Activated CD4-positive, alpha-beta T cell treated with anti-CD3 and anti-CD28 coated beads, Interleukin-2, amount 50 U/mL, for 16 hours (primary cell): ENCODE measurements around the gene KAZN.

Experiments used
- DNase-seq: peaks from one replicate; pipeline ENCODE4 v3.0.0-alpha.2; 2020

Gene KAZN

GRCh38 chr1:14590411-14591180 lies 7.9 kb upstream of the KAZN start:
- no peak for DNase-seq

- DNase-seq = no peak
These were observed 6.9 kb upstream of the KAZN start for GRCh38 chr1:14591600-14591999.

GRCh38 chr1:14592004-14592631 lies 6.4 kb upstream of the KAZN start:
- DNase-seq = no peak

DNA sequence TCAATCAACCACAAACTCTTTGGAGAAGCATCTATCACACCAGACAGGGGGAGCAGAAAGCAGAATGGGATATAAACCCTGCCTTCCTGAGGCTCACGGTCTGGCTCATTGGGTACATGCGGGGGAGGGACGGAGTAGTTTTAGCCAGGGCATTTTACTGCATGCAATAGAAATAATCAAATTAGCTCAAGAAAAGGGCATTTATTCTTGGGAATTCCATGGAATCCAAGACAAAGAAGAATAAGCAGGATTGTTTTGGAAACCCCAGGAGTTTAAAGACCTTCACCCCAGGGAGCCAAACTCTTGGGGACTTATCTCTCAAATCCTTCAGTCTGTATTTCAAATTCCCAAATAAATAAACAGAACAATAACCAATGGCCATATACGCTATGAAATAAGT lies 5.2 kb upstream of the KAZN start:
- DNase-seq = no peak

DNA sequence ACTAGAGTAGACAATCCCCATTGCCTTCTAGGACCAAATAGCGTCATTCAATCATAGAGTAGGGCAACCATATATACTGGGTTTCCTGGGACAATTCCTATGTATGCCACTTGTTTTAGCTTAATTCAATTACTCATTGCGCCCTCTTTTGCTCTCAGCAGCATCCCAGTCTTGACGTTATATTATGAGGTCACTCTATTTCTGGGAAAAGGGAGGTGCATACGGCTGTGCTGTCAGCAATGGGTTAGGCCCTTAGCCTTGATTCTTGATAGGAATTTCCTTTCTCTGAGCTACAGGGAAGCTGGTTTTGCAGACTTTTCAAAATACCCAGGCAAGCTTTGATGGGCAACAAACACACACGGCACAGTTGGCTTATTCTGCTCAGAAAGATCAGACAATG lies 4.4 kb upstream of the KAZN start:
- no peak for DNase-seq

- DNase-seq = no peak
These were observed 1.9 kb upstream of the KAZN start for GRCh38 chr1:14596591-14596990.

DNA sequence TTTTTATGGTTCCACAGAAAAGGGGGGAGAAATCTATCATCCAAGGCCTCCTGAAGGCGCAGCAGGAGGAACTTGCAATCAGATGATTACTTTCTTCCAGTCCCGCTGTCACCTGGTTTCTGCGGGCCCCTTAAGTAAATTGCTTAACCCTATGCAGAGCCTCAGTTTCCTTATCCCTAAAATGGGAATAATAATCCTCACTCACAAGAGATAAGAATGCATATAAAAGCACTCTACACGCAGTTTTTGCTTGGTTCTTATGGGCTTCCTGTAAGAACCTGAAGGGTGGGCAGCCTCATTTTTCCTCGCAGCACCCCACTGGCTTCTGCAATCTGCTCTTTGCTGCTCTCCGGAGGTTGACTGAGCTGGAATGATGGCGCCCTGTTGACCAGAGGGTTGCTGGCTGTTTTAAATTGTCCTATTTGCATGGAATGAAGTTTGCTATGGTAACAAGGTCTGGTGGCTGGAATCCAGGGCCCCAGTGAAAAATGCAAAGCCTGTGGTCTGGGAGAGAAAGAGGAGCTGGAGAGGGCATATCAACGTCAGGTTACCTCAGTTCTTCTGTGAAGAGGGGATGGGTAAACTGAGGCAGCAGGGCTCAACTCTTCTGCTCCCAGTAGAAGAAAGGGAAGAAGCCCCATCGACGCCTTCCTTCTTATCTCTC lies 1.0 kb upstream of the KAZN start:
- no peak for DNase-seq

- DNase-seq = no peak
These were observed 433 bp upstream of the KAZN start for GRCh38 chr1:14598007-14598497.

DNA sequence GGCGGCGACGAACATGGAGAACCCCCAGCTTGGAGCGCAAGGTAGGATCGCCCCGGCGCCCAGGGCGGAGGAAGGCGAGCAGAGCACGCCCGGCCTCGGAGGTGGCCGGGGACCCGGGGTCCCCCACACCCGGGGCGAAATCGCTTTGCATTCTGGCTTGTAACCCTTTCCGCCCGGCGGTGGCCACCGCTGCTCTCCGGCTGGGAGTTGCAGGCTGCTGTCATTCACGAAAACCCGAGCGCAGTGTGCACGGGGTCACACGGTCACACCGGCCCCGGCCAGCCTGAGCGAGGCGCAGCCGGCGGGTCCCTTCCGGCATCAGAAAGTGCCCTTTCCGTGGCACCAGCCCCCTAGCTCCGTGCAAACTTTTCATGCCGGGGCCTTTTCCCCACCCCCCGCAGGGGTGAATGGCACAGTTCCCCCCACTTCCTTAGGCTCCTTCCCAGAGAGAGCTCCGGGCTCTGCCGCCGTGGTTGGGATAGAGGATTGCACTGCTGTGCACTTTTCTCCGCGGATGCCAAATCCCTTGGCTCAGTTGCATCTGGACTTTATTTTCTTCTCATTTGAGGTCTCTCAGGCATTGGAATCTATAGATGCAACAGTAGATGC lies 802 bp downstream of the KAZN start:
- no peak for DNase-seq

DNA sequence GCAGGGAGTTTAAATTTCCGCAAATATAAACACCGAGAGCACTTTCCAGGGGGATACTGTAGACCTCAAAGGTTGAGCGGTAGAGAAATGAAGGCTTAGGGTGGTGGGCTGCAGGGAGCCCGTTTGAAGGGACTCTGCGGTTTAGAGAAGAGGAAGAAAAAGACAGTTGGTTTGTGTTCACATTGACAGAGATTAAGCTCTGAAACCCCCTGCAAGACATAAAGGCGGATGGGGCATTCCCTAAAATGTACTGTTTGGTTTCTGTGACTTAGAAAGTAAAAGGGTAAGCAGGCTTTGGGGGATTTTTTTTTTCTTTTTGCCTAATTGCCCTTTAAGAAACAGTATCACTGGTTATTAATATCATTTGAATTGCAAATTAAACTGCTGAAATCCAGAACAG lies 1.3 kb downstream of the KAZN start:
- no peak for DNase-seq

DNA sequence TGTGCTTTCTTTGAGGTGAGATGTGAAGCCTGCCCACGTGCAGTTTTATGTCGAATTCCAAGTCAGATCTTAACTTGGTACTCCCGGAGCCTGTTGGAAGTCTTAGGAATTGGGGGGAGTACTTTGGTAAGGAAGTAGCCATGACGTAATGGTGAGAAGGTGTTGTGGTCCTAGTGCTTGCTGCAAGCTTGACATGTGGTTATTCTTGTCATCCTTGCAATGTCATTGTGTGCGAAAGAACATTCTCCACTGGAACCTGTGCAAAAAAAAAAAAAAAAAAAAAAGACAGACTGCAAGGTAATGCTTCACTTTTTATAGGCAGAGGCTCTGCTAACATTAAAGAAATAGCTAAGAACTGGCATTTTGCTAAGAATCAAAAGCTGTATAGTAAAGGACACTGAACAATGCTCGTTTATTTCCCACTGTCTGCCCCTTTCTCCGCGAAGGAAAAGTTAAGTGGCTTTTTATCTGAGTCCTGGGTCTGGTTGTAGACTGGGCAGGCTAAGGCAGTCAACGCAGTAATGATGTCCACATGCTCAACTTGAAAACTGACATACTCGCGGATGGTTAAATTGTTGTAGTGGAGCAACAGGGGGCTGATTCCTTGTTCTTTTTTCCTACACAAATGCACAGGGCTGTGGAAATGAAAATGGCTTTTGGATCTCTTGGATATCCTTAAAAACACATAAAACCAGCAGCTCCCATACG lies 2.1 kb downstream of the KAZN start:
- DNase-seq = no peak

GRCh38 chr1:14602136-14602535 lies 3.7 kb downstream of the KAZN start:
- DNase-seq = no peak

DNA sequence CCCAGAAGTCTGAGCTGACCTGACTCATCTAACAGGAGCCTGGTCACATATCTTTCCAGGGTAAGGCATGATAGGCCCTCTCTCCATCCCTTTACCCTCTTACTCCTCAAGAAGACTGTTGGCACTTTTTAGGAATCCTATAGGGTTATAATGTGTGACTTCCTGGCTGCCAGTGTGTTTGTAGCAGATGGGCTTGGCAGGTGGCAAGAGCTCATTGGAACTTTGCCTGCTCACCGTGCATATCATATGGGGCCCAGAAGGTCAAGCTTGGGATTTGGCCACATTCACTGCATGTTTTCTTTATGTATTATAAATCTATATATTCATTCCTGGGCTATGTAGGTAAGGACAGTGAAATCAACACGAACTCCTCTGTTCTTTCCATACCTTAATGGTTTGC lies 5.2 kb downstream of the KAZN start:
- no peak for DNase-seq

GRCh38 chr1:14604414-14604813 lies 5.9 kb downstream of the KAZN start:
- DNase-seq = no peak

DNA sequence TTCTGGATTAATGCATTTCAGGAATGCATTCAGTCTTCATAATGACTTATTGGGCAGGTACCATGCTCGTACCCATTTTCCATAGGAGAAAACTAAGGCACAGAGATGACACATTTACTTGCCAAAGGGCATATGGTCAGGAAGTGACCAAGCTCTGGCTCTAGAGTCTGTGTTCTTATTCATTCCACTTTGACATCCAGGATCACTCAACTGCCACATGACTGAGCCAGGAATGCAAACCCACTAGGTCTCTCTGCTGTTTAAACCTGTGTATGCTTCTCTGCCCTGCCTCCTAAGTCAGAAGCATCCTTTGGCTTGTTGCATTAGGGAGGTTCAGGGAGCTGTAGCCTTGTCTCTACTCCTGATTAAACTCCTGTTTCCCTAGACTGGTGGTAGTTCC lies 7.5 kb downstream of the KAZN start:
- DNase-seq = no peak

GRCh38 chr1:14606632-14607031 lies 8.1 kb downstream of the KAZN start:
- DNase-seq = no peak

- DNase-seq = no peak
These were observed 8.8 kb downstream of the KAZN start for GRCh38 chr1:14607295-14607694.

- no peak for DNase-seq
These were observed 9.8 kb downstream of the KAZN start for GRCh38 chr1:14608308-14608707.

- DNase-seq = no peak
These were observed 12.3 kb downstream of the KAZN start for GRCh38 chr1:14610761-14611160.

DNA sequence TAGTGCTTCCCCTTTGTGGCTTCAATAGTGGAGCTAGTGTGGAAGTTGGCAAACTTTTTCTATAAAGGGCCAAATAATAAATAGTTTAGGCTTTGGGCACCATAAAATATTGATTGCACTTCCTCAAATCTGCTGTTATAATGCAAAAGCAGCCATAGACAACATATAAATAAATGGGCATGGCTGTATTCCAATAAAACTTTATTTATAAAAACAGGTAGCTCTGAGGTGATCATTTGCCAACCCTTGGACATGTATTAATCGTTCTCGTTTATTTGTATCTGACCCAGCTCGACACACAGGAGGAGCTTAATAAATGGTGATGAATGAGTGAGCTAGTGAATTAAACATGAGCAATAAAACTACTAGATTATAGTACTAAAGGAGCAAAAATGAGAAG lies 13.3 kb downstream of the KAZN start:
- DNase-seq = no peak

- DNase-seq = no peak
These were observed 13.8 kb downstream of the KAZN start for GRCh38 chr1:14612256-14612655.

DNA sequence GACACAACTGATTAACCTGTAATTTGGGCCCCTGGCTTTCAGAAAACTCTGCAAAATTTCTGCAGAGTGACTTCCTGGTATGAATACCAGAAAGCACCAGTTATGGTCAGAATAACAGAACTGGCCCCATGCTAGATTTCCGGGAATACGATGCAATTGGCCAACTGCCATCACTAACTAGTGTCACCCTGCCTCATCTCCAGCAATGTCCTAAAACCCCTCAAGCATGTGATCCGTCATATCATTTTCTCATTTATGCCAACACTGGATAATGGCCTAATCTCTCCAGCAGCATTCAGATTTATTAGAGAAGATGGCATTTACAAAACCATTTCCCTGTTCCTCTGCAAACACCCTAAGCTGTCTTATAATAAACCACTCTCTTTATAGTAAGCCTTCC lies 15.4 kb downstream of the KAZN start:
- DNase-seq = no peak

DNA sequence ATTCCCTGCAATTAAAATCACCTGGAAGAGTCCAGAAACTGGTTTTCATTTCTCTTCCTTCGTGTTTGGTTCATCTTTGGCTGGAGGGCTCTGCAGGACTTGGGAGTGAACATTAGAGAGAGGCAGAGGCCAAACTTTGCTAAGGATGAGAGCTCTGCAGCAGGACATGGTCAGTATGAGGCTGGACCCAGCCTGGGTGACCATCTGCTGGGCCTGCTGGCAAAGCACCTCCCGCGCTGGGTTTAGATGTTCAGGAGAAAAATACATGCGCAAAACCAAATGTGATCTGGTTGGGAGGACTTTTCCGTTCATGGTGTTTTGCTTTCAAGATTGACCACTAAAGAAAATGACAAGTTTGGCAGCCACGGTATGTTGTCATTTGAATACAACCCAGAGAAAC lies 15.9 kb downstream of the KAZN start:
- no peak for DNase-seq
